KMS-11 (cell line): ENCODE measurements around the gene THRB.

Source experiments
- H2AFZ ChIP-seq: fragments of 200-600 bp; sonication (generic); 2 replicates; pipeline ENCODE4 v1.6.1; 2016; ENCODE audit warnings: antibody characterized with exemption, mixed run types, low read depth
- H3K27ac ChIP-seq: fragments of 200-600 bp; sonication (generic); 2 replicates; pipeline ENCODE4 v1.6.1; 2016; ENCODE audit warnings: mild to moderate bottlenecking, mixed run types
- H3K27me3 ChIP-seq: fragments of 200-600 bp; sonication (generic); 2 replicates; pipeline ENCODE4 v1.6.1; 2017; ENCODE audit warnings: mild to moderate bottlenecking, low read depth, mixed run types, moderate library complexity; ENCODE audit not compliant: insufficient read depth
- H3K36me3 ChIP-seq: fragments of 200-600 bp; sonication (generic); 2 replicates; pipeline ENCODE4 v1.6.1; 2017; ENCODE audit warnings: mild to moderate bottlenecking, mixed run types; ENCODE audit not compliant: insufficient read depth
- H3K4me1 ChIP-seq: fragments of 200-600 bp; sonication (generic); 2 replicates; pipeline ENCODE4 v1.6.1; 2016; ENCODE audit warnings: mild to moderate bottlenecking, low read depth, mixed run types; ENCODE audit not compliant: poor library complexity, severe bottlenecking
- H3K4me2 ChIP-seq: fragments of 200-600 bp; sonication (generic); 2 replicates; pipeline ENCODE4 v1.7.0; 2016; ENCODE audit warnings: mild to moderate bottlenecking, mixed run types
- H3K4me3 ChIP-seq: fragments of 200-600 bp; sonication (generic); IDR thresholded peaks from 2 replicates; pipeline ENCODE4 v1.6.1; 2017; ENCODE audit warnings: low read depth, low read length, mixed read lengths; ENCODE audit not compliant: insufficient read depth
- H3K79me2 ChIP-seq: fragments of 200-600 bp; sonication (generic); 2 replicates; pipeline ENCODE4 v1.6.1; 2016; ENCODE audit warnings: low read depth, mixed run types; ENCODE audit not compliant: insufficient read depth
- H3K9ac ChIP-seq: fragments of 200-600 bp; sonication (generic); 2 replicates; pipeline ENCODE4 v1.6.1; 2016; ENCODE audit warnings: mild to moderate bottlenecking, mixed run types
- H4K20me1 ChIP-seq: fragments of 200-600 bp; sonication (generic); 2 replicates; pipeline ENCODE4 v1.6.1; 2016; ENCODE audit warnings: mild to moderate bottlenecking, mixed run types; ENCODE audit not compliant: insufficient read depth
- TF ChIP-seq, protein P1 (sequence below): fragments of 200-600 bp; sonication (generic); conservative IDR thresholded peaks from 2 replicates; pipeline ENCODE4 v1.6.1; 2017; ENCODE audit warnings: low read depth, mild to moderate bottlenecking, antibody characterized with exemption, low read length, moderate library complexity, mixed read lengths

The THRB gene

DNA sequence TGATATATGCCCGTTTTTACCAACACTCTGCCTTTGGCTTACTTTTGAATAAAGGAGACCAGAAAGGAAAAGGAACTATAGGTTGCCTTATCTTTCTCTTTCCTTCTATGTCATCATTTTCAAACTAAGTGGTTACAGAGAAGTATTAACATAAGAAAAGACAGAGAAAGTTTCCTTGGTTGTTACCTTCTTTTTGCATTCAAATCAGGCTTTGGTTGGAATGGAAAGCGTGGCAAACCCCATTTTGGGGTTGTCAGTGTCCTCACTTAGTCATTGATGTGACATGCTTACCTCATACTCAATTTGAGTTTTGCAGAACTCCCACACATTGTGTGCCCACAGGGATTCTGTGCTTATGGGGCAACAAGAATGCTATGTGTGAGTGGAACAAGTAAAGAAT lies 3.7 kb upstream of the THRB start:
- no peak overlapping the region for H2AFZ ChIP-seq
- no peak overlapping the region for H3K9ac ChIP-seq
- no peaks in the 10 kb centered on the region for H3K36me3 ChIP-seq
- H3K27me3 ChIP-seq = no peaks in the 10 kb centered on the region
- TF ChIP-seq, protein P1, sequence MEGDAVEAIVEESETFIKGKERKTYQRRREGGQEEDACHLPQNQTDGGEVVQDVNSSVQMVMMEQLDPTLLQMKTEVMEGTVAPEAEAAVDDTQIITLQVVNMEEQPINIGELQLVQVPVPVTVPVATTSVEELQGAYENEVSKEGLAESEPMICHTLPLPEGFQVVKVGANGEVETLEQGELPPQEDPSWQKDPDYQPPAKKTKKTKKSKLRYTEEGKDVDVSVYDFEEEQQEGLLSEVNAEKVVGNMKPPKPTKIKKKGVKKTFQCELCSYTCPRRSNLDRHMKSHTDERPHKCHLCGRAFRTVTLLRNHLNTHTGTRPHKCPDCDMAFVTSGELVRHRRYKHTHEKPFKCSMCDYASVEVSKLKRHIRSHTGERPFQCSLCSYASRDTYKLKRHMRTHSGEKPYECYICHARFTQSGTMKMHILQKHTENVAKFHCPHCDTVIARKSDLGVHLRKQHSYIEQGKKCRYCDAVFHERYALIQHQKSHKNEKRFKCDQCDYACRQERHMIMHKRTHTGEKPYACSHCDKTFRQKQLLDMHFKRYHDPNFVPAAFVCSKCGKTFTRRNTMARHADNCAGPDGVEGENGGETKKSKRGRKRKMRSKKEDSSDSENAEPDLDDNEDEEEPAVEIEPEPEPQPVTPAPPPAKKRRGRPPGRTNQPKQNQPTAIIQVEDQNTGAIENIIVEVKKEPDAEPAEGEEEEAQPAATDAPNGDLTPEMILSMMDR = no peak
- H3K4me1 ChIP-seq = peaks cover 15% of the 10 kb centered on the region
- no peak overlapping the region for H3K27ac ChIP-seq
- H3K79me2 ChIP-seq = no peaks in the 10 kb centered on the region
- no peaks in the 10 kb centered on the region for H4K20me1 ChIP-seq
- no peak overlapping the region for H3K4me2 ChIP-seq
- no peak overlapping the region for H3K4me3 ChIP-seq

DNA sequence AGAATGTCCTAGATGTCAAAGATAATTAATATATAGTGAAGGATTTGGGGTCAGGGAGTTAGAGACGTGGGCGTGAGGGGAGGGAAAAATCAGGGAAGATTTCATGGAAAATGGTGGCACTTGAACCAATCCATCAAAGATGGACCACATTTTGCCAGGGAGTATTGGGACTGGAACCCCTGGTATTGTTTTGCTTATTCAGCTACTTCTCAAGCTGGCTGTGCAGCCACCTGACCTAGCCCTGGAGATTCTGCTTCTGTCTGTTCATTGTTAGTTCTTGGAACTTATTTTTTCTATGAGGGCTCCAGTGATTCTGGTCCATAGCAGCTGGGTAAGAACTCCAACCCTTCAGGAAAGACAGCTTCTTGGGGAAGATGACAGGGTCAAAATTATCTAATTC lies 3.3 kb upstream of the THRB start:
- Histone ChIP-seq H3K4me2 (no peak overlapping the region), H2AFZ (no peak overlapping the region), H3K27ac (no peak overlapping the region), H3K9ac (no peak overlapping the region), H3K27me3 (no peaks in the 10 kb centered on the region), H4K20me1 (no peaks in the 10 kb centered on the region), H3K4me3 (no peak overlapping the region), H3K4me1 (peaks cover 10% of the 10 kb centered on the region), H3K36me3 (no peaks in the 10 kb centered on the region), H3K79me2 (no peaks in the 10 kb centered on the region)
- TF ChIP-seq, protein P1 = no peak

DNA sequence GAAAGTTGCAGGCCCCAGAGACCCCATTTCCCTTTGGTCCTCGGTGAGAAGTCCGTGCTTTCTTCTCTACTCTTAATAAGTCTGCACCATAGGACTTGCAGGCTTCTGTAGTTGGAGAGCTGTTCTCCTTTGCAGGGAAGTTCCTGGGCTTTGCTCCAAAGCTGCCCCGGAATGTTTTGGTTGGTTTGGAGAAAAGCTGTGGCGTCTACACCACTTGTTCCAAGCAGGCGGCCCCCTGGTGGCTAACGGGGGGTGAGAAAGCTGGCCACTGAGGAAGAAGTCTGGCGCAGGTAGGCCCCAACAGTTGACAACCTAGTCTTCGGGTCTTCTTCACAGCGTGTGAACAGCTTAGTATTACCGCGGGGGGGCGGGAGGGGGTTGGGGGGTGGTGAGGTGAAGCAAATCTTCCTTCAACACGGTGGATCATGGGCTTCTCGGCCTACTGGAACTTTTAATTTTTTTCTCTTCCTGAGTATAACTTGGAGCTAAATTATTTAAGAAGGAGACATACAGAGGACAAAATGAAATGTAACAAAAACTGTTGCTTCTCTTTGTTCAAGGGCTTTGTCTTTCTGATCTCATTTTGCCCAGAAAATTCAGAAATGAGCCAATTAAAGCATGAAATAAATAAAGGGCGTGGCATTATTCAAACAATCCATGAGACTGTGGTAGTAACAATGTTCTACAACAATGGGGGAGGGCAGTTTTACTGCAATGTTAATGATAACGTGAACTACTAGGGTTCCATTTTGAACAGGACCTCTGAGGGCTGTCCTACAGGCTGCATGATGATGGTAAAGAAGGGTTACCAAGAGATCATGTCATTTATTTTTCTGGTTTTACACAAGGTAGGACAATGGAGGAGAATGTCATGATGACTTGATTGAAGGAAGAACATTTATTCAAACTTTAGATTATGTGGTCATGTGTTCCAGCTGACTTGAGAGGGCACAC lies 2.2 kb upstream of the THRB start:
- no peaks in the 10 kb centered on the region for H4K20me1 ChIP-seq
- no peak overlapping the region for H3K27ac ChIP-seq
- H3K4me2 ChIP-seq = no peak overlapping the region
- TF ChIP-seq, protein P1 = no peak
- no peak overlapping the region for H2AFZ ChIP-seq
- H3K79me2 ChIP-seq = no peaks in the 10 kb centered on the region
- H3K4me3 ChIP-seq = no peak overlapping the region
- no peak overlapping the region for H3K9ac ChIP-seq
- H3K4me1 ChIP-seq = no peaks in the 10 kb centered on the region
- no peaks in the 10 kb centered on the region for H3K36me3 ChIP-seq
- no peaks in the 10 kb centered on the region for H3K27me3 ChIP-seq

DNA sequence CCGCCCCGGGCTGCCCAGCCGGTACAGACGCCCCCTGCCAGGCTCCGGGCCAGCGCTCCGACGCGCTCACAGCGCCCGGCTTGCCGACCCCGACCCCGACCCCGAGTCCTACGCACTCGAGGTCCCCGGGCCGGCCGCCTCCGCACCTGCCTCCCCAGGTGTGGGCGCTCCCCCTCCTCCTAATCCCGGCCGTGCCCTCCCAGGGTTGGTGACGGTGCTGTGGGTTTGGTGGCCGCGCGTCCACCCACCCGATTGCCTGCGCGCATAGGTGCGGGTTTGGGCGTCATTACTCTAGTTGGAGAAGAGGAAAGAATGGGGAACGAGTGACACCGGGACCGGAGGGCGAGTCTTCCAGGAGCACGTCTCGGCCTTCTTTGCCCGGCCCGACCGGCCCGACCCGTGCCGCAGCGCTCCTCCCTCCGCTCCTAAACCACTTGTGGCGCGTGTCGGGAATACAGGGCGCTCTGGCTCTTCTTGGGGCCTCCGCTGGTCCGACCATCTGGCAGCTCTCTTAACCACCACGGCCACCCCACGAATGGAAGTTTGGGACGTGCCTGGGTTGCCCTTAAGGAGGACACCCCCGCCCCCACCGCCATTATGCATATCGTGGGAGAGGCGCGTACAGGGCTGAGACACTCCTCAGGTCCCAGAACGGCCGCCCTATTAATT lies 810 bp upstream of the THRB start:
- TF ChIP-seq, protein P1 = no peak
- H2AFZ ChIP-seq = peak overlapping the region; percentile 76; the same call in 1 of the 2 replicates
- no peak overlapping the region for H3K4me3 ChIP-seq
- no peaks in the 10 kb centered on the region for H4K20me1 ChIP-seq
- no peak overlapping the region for H3K27ac ChIP-seq
- no peaks in the 10 kb centered on the region for H3K27me3 ChIP-seq
- H3K4me1 ChIP-seq = no peaks in the 10 kb centered on the region
- no peak overlapping the region for H3K4me2 ChIP-seq
- H3K36me3 ChIP-seq = no peaks in the 10 kb centered on the region
- H3K9ac ChIP-seq = no peak overlapping the region; the same call in 1 of the 2 replicates
- no peaks in the 10 kb centered on the region for H3K79me2 ChIP-seq
